ENCODE data around the gene A3GALT2. TPM values are rescaled to one million over a fixed set of nuclear protein-coding genes. Genes with fewer than 3 reads are reported as not detected.

A3GALT2 gene
- total and polyA plus RNA-seq, 2 donors (not counting 1 experiment from before 2014, with no cell fraction given): not detected

- Histone ChIP-seq H3K4me1 (ENCODE audit: control insufficient read depth in 2 of 2, insufficient read depth in 2 of 2, low read length in 2 of 2) (no peaks in the 10 kb centered on the region), H3K27ac (ENCODE audit: low read length in 2 of 2) (no peak overlapping the region), H3K36me3 (replicated peaks in 1 of 2; ENCODE audit: control extremely low read depth in 1 of 2, control insufficient read depth in 1 of 2, extremely low read depth in 1 of 2, insufficient read depth in 2 of 2, low read length in 1 of 2) (no peaks in the 10 kb centered on the region), H3K79me2 (ENCODE audit: control insufficient read depth, insufficient read depth, low read length) (no peaks in the 10 kb centered on the region), H3K9me3 (ENCODE audit: control extremely low read depth in 1 of 3, control insufficient read depth in 2 of 3, insufficient read depth in 1 of 3, low read length in 2 of 3) (no peaks in the 10 kb centered on the region), H4K20me1 (ENCODE audit: control insufficient read depth, insufficient read depth, low read length, poor library complexity, severe bottlenecking) (no peaks in the 10 kb centered on the region), H2AFZ (ENCODE audit: insufficient read depth, low read depth, low read length, poor library complexity, severe bottlenecking) (no peak overlapping the region), H3K9ac (ENCODE audit: low read length) (no peak overlapping the region), H3K27me3 (replicated peaks in 1 of 4; ENCODE audit: control extremely low read depth in 1 of 4, control insufficient read depth in 3 of 4, insufficient read depth in 4 of 4, low read length in 3 of 4) (no peaks in the 10 kb centered on the region), H3K4me2 (replicated peaks; ENCODE audit: low read depth, low read length, poor library complexity, severe bottlenecking) (no peak overlapping the region), H3K4me3 (ENCODE audit: control extremely low read depth in 1 of 5, extremely low read depth in 1 of 5, insufficient read depth in 1 of 5, low read depth in 2 of 5, low read length in 4 of 5) (no peak overlapping the region)
- no peak for DNase-seq
- Mint-ChIP-seq H3K4me1 (peaks cover 4% of the 10 kb centered on the region), H3K4me3 (no peak overlapping the region), H3K9me3 (ENCODE audit: insufficient read depth) (no peaks in the 10 kb centered on the region), H3K27me3 (no peaks in the 10 kb centered on the region), H3K27ac (no peak overlapping the region)
- intact Hi-C loops (cut with micrococcal nuclease): no loop called here
- ATAC-seq (ENCODE audit: low read depth): no peak
- ChIA-PET POLR2A (no interaction called here), CTCF (interaction anchor here (1.2 to 1.6 kb wide), 4 partner anchors 9 to 65 kb away, joined by 3 to 4 read pairs (median 4); no protein-coding TSS in a partner anchor)
- WGBS (ENCODE audit: insufficient coverage): 100% methylated on average over 1 of the region's 1 CpG
- no peak for TF ChIP-seq EZH2 (IDR thresholded peaks at IDR 0.05; ENCODE audit: borderline replicate concordance, insufficient read depth, low read depth, low read length, poor library complexity, severe bottlenecking)
- TF ChIP-seq, protein P1, sequence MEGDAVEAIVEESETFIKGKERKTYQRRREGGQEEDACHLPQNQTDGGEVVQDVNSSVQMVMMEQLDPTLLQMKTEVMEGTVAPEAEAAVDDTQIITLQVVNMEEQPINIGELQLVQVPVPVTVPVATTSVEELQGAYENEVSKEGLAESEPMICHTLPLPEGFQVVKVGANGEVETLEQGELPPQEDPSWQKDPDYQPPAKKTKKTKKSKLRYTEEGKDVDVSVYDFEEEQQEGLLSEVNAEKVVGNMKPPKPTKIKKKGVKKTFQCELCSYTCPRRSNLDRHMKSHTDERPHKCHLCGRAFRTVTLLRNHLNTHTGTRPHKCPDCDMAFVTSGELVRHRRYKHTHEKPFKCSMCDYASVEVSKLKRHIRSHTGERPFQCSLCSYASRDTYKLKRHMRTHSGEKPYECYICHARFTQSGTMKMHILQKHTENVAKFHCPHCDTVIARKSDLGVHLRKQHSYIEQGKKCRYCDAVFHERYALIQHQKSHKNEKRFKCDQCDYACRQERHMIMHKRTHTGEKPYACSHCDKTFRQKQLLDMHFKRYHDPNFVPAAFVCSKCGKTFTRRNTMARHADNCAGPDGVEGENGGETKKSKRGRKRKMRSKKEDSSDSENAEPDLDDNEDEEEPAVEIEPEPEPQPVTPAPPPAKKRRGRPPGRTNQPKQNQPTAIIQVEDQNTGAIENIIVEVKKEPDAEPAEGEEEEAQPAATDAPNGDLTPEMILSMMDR (IDR thresholded peaks at IDR 0.05): no peak
These were observed 39.5 kb upstream of the A3GALT2 start for GRCh38 chr1:33360367-33360766.

- intact Hi-C loops (cut with micrococcal nuclease): no loop called here
- H3K4me1 ChIP-seq (ENCODE audit: control insufficient read depth in 2 of 2, insufficient read depth in 2 of 2, low read length in 2 of 2): no peaks in the 10 kb centered on the region
- Mint-ChIP-seq H3K9me3 (ENCODE audit: insufficient read depth) (no peaks in the 10 kb centered on the region), H3K4me1 (peaks cover 4% of the 10 kb centered on the region), H3K4me3 (no peak overlapping the region), H3K27me3 (no peaks in the 10 kb centered on the region), H3K27ac (no peak overlapping the region)
- ChIA-PET CTCF (interaction anchor here (1.2 to 1.6 kb wide), 4 partner anchors 9 to 64 kb away, joined by 3 to 4 read pairs (median 4); no protein-coding TSS in a partner anchor), POLR2A (no interaction called here)
- 100% methylated on average over 2 of the region's 2 CpGs for WGBS (ENCODE audit: insufficient coverage)
- no peak overlapping the region for H3K4me3 ChIP-seq (ENCODE audit: control extremely low read depth in 1 of 5, extremely low read depth in 1 of 5, insufficient read depth in 1 of 5, low read depth in 2 of 5, low read length in 4 of 5)
- no peak for DNase-seq
- H3K27ac ChIP-seq (ENCODE audit: low read length in 2 of 2): no peak overlapping the region
- TF ChIP-seq, protein P1 (IDR thresholded peaks at IDR 0.05): no peak
- TF ChIP-seq EZH2 (IDR thresholded peaks at IDR 0.05; ENCODE audit: borderline replicate concordance, insufficient read depth, low read depth, low read length, poor library complexity, severe bottlenecking): no peak
- no peaks in the 10 kb centered on the region for H4K20me1 ChIP-seq (ENCODE audit: control insufficient read depth, insufficient read depth, low read length, poor library complexity, severe bottlenecking)
- no peaks in the 10 kb centered on the region for H3K36me3 ChIP-seq (replicated peaks in 1 of 2; ENCODE audit: control extremely low read depth in 1 of 2, control insufficient read depth in 1 of 2, extremely low read depth in 1 of 2, insufficient read depth in 2 of 2, low read length in 1 of 2)
- H3K9ac ChIP-seq (ENCODE audit: low read length): no peak overlapping the region
- H3K79me2 ChIP-seq (ENCODE audit: control insufficient read depth, insufficient read depth, low read length): no peaks in the 10 kb centered on the region
- ATAC-seq (ENCODE audit: low read depth): no peak
- H3K27me3 ChIP-seq (replicated peaks in 1 of 4; ENCODE audit: control extremely low read depth in 1 of 4, control insufficient read depth in 3 of 4, insufficient read depth in 4 of 4, low read length in 3 of 4): no peaks in the 10 kb centered on the region
- no peak overlapping the region for H2AFZ ChIP-seq (ENCODE audit: insufficient read depth, low read depth, low read length, poor library complexity, severe bottlenecking)
- no peaks in the 10 kb centered on the region for H3K9me3 ChIP-seq (ENCODE audit: control extremely low read depth in 1 of 3, control insufficient read depth in 2 of 3, insufficient read depth in 1 of 3, low read length in 2 of 3)
- H3K4me2 ChIP-seq (replicated peaks; ENCODE audit: low read depth, low read length, poor library complexity, severe bottlenecking): no peak overlapping the region
These were observed 39.0 kb upstream of the A3GALT2 start for GRCh38 chr1:33359931-33360330.
